ENCODE results near the gene ROS1. TPM values are rescaled to one million over a fixed set of nuclear protein-coding genes. Genes with fewer than 3 reads are reported as not detected.

Gene ROS1
- total RNA-seq, 8 experiments from 2014 or later = under 0.01 to 0.10 (median 0.09) TPM; not detected in 5

DNA sequence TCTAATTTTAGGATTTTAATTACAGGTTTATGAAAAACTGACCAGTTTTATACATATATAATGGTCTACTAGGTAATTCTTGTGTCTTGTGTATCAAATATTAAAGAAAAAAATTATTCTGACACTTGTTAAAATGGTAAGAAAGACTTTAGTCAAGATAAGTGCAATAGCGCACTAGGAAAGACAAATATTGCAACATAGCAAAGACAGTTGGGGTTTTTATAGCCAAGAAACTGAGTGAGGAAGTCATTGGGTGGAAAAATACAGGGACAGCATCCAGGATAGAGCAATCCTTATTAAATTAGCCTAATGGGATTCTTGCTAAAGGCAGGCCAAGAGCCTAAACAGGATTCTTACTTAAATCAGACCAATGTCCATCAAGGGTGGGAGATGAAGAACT is 71.1 kb downstream of the ROS1 start:
- Histone ChIP-seq H3K4me1 (replicated peaks in 1 of 2) (no peaks in the 10 kb centered on the region), H3K4me3 (no peak overlapping the region), H3K27ac (no peak overlapping the region)
- 86 to 100% (median 100%) methylated on average over 1 of the region's 1 CpG; no CpG with 5 or more reads in 1 of the 10 experiments for WGBS, 10 experiments
- in situ Hi-C loops (cut with MboI; ENCODE audit: low pct_unique_long_range_greater_than_20kb in 2 of 9, low sequenced_read_pairs in 9 of 9, unreplicated experiment in 9 of 9) = loop anchor here in 1 of 9 experiments (25.0 kb wide), 1 partner anchor 258 kb away; the partner anchor contains the start of gene GOPC
- no peak for ATAC-seq (replicated peaks in 6 of 8)

DNA sequence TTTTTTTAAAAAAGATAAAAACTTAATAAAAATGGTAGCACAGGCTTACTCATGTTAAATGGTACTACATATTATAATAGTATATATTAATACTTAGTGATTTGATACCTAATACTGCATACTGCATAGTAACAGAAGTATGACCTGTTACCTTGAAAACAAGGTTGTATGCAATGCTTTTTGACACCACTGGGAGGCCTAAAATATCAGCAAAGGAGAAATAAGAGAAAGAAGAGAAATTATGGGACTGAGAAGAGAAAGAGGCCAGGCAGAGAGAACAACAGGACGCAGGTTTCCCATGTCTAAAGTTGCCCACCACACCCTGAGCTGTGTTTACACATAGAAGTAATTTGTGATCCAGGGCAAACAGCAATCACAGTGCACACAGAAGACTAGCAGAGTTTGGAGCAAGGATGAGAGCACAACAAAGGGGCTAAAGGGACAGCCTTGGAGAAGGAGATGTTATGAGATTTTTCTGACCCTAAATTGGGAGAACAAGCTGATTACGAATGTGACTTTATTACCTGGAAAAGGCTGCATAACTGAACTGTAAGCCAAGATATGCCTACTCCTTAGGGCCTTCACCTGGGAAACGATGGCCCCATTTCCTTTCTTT is 73.2 kb downstream of the ROS1 start:
- WGBS, 10 experiments = 29 to 100% (median 77%) methylated on average over 2 to 3 of the region's 3 CpGs
- in situ Hi-C loops (cut with MboI; ENCODE audit: low pct_unique_long_range_greater_than_20kb in 2 of 9, low sequenced_read_pairs in 9 of 9, unreplicated experiment in 9 of 9) = loop anchor here in 1 of 9 experiments (25.0 kb wide), 1 partner anchor 260 kb away; the partner anchor contains the start of gene GOPC
- Histone ChIP-seq H3K4me1 (replicated peaks in 1 of 2) (no peaks in the 10 kb centered on the region), H3K4me3 (no peak overlapping the region), H3K27ac (no peak overlapping the region)
- peak in 2 of 8 experiments; percentile 24 to 27 for ATAC-seq (replicated peaks in 6 of 8)

DNA sequence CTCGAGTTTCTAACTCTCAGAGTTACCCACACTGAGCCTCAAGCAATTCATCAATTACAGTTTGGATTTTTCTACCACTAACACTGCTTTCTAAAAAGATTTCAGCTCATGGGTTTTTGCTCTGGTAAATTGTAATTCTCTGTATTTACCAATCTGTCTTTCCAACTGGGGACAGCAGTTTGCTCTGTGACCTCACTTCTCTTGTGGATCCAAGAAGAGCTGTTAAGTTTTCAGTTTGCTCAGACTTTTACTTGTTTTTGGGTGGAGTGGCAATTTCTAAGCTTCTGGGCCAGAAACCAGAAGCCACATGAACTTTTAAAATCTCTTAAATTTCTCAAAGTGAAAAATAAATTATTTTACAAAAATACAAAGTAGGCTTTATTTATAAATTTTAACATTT is 74.2 kb downstream of the ROS1 start:
- in situ Hi-C loops (cut with MboI; ENCODE audit: low pct_unique_long_range_greater_than_20kb in 2 of 9, low sequenced_read_pairs in 9 of 9, unreplicated experiment in 9 of 9) = loop anchor here in 1 of 9 experiments (25.0 kb wide), 1 partner anchor 261 kb away; the partner anchor contains the start of gene GOPC
- no peak for ATAC-seq (replicated peaks in 6 of 8)
- Histone ChIP-seq H3K27ac (no peak overlapping the region), H3K4me1 (replicated peaks in 1 of 2) (no peaks in the 10 kb centered on the region), H3K4me3 (no peak overlapping the region)
- WGBS, 10 experiments = 0 to 80% (median 20%) methylated on average over 1 of the region's 1 CpG; no CpG with 5 or more reads in 3 of the 10 experiments

DNA sequence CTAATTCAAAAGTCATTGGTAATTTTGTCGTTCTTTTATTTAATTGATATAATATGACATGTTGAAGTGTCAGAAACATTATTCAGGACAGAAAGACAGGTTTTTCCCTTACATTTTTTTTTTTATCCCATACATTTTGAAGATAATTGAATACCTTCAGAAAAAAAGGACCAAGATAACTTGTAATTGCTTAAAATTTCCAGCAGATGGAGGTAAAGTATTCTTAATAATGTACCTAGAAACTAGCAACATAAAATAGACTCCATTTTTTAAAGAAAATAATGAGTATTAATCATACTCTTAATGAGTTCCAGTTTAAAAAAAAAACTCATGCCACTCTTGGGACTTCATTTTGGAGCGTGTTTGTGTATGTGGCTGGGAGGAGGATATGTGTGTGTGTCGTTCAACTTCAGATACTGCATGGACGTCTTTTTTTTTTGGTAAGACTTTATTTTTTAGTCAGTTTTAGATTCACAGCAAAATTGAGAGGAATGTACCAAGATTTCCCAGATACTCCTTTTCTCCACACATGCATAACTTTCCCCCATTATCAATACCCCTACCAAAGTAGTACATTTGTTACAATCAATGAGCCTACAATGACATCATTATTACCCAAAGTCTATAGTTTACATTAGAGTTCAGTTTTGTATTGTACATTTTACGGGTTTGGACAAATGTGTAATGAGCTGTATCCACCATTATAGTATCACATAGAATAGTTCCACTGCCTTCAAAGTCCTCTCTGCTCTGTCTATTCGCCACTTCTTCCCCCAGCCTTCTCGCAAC is 79.4 kb downstream of the ROS1 start:
- WGBS, 10 experiments = 29 to 74% (median 60%) methylated on average over 4 to 7 of the region's 7 CpGs
- ATAC-seq (replicated peaks in 6 of 8) = no peak
- Histone ChIP-seq H3K4me1 (replicated peaks in 1 of 2) (no peaks in the 10 kb centered on the region), H3K27ac (no peak overlapping the region), H3K4me3 (no peak overlapping the region)
- in situ Hi-C loops (cut with MboI; ENCODE audit: low pct_unique_long_range_greater_than_20kb in 2 of 9, low sequenced_read_pairs in 9 of 9, unreplicated experiment in 9 of 9) = loop anchor here in 2 of 9 experiments (25.0 kb wide), 2 partner anchors 216 to 466 kb away; no protein-coding TSS in a partner anchor

DNA sequence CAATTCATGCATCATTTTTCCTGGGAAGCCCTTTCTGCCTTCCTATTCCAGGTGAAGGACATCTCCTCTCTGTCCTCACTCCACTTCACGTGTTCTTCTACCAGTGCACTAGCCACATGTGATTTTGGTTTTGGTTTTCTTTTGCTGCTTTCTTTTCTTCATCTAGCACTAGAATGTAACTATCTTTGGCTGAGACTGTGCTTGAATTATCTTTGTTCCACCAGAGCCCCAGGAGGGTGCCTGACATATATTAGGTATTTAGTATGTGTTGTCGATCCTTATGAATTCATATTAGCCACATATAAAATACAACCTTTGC is 80.5 kb downstream of the ROS1 start:
- in situ Hi-C loops (cut with MboI; ENCODE audit: low pct_unique_long_range_greater_than_20kb in 2 of 9, low sequenced_read_pairs in 9 of 9, unreplicated experiment in 9 of 9) = loop anchor here in 2 of 9 experiments (25.0 kb wide), 2 partner anchors 217 to 467 kb away; no protein-coding TSS in a partner anchor
- Histone ChIP-seq H3K27ac (no peak overlapping the region), H3K4me1 (replicated peaks in 1 of 2) (no peaks in the 10 kb centered on the region), H3K4me3 (no peak overlapping the region)
- 40 to 100% (median 69%) methylated on average over 1 to 2 of the region's 2 CpGs; no CpG with 5 or more reads in 4 of the 10 experiments for WGBS, 10 experiments
- ATAC-seq (replicated peaks in 6 of 8) = no peak

DNA sequence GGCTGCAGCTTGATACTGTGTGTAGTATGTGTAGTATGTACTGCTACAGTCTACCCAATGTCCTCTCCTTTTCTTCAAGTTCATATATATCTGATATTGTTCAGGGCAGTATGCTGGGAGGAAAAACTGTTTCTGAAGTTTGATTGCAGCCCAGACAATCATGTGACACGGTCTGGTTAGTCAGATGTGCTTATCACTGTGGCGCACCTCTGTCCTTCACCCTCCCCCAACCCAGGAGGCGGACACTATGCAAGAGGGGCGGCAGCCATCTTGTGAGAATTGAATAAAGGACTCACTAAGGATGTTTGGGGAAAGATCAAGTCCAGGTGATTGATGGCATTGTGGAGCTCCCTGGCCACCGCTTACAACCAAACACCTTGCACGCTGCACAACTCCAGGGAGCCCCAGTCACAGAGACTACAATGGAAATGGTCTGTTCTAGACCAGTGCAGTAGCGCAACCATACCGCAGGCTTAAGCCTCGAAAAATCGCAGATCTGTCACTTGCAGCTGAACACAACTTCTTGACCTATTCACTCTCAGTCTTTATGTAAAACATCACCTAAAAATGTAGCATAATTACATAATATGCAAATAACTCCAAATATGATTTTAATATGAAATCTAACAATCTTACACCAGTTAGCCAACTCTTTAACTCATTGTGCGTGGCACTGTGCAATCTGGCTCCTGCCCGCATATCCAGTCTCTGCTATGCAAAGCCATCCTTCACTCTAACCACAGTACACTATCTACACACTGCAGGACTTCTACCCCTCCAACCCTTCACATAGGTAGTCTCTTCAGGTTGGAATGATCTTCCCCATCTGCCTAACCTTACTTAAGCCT is 81.1 kb downstream of the ROS1 start:
- ATAC-seq (replicated peaks in 6 of 8) = no peak
- 10 to 100% (median 90%) methylated on average over 1 to 8 of the region's 12 CpGs; no CpG with 5 or more reads in 2 of the 10 experiments for WGBS, 10 experiments
- Histone ChIP-seq H3K4me1 (replicated peaks in 1 of 2) (no peaks in the 10 kb centered on the region), H3K4me3 (no peak overlapping the region), H3K27ac (no peak overlapping the region)
- in situ Hi-C loops (cut with MboI; ENCODE audit: low pct_unique_long_range_greater_than_20kb in 2 of 9, low sequenced_read_pairs in 9 of 9, unreplicated experiment in 9 of 9) = loop anchor here in 2 of 9 experiments (25.0 kb wide), 2 partner anchors 218 to 468 kb away; no protein-coding TSS in a partner anchor

DNA sequence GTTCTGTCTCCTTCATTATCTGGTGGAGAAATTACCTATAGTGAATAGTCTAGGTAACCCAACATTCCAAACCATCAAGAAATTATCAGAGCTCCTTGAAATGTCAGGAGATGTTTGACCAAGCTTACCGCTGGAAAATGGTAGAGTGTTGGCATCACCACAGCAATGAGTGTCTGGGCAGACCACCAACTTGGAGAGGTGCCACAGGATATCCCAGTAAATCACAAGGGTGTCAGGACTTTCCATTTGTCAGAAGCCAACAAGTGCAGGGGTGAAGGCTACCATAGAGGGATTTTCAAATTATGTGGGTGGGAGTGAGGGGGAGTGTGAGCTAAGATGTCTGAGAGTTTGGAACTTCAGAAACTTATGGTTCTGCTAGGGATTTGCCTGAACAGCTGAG is 87.2 kb downstream of the ROS1 start:
- WGBS, 10 experiments = 0 to 100% (median 100%) methylated on average over 1 of the region's 1 CpG; no CpG with 5 or more reads in 3 of the 10 experiments
- ATAC-seq (replicated peaks in 6 of 8) = no peak
- Histone ChIP-seq H3K4me1 (replicated peaks in 1 of 2) (no peaks in the 10 kb centered on the region), H3K27ac (no peak overlapping the region), H3K4me3 (no peak overlapping the region)
- in situ Hi-C loops (cut with MboI; ENCODE audit: low pct_unique_long_range_greater_than_20kb in 2 of 9, low sequenced_read_pairs in 9 of 9, unreplicated experiment in 9 of 9) = loop anchor here in 2 of 9 experiments (25.0 kb wide), 2 partner anchors 224 to 474 kb away; no protein-coding TSS in a partner anchor

DNA sequence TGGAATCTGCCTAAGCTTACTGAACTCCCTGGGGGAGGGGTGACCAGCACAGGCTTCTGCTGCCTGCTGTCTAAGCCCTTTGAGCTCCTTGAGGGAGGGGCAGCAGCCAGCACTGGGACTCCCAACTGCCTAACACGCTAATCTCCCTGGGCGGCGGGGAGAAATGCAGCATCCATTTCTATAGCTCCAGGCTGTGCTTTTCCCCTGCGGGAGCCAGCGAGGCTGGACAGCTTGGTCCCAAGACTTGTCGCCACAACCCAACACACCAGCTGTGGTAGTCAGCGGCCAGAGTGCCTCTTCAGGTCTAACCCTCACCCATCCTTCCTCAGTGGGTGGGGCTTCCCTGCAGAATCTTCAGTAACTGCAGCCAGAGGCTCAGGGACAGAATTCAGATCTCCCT is 95.8 kb downstream of the ROS1 start:
- no peak for ATAC-seq (replicated peaks in 6 of 8)
- Histone ChIP-seq H3K27ac (no peak overlapping the region), H3K4me3 (no peak overlapping the region), H3K4me1 (replicated peaks in 1 of 2) (no peaks in the 10 kb centered on the region)
- in situ Hi-C loops (cut with MboI; ENCODE audit: low pct_unique_long_range_greater_than_20kb in 2 of 9, low sequenced_read_pairs in 9 of 9, unreplicated experiment in 9 of 9) = loop anchor here in 2 of 9 experiments (25.0 kb wide), 2 partner anchors 232 to 482 kb away; no protein-coding TSS in a partner anchor
- 40 to 100% methylated on average over 1 to 5 of the region's 7 CpGs; no CpG with 5 or more reads in 8 of the 10 experiments for WGBS, 10 experiments

DNA sequence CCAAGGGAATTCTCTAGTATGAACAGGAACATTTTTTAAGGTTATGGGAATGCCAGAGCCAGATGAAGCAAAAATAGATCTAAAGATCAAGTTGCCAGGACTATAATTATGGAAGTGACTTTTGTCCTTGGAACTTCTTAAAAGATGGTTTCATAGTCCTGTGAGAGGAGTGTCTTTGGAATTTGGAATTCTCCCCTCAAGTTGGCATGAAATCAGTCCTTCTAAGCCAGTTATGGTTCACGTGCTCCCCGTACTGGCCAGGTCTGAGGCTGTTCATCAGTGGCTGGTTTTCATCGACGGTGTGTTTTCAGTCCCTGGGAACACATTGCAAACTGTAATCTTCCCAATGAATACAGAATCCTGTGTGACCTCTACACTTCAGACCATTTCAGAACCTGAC is 97.2 kb downstream of the ROS1 start:
- no peaks in the 10 kb centered on the region for H3K4me1 ChIP-seq (replicated peaks in 1 of 2)
- no peak overlapping the region for H3K27ac ChIP-seq
- 6 to 100% (median 91%) methylated on average over 3 to 4 of the region's 4 CpGs; no CpG with 5 or more reads in 3 of the 10 experiments for WGBS, 10 experiments
- no peak overlapping the region for H3K4me3 ChIP-seq
- in situ Hi-C loops (cut with MboI; ENCODE audit: low pct_unique_long_range_greater_than_20kb in 2 of 9, low sequenced_read_pairs in 9 of 9, unreplicated experiment in 9 of 9) = loop anchor here in 2 of 9 experiments (25.0 kb wide), 2 partner anchors 234 to 484 kb away; no protein-coding TSS in a partner anchor
- no peak for ATAC-seq (replicated peaks in 6 of 8)

DNA sequence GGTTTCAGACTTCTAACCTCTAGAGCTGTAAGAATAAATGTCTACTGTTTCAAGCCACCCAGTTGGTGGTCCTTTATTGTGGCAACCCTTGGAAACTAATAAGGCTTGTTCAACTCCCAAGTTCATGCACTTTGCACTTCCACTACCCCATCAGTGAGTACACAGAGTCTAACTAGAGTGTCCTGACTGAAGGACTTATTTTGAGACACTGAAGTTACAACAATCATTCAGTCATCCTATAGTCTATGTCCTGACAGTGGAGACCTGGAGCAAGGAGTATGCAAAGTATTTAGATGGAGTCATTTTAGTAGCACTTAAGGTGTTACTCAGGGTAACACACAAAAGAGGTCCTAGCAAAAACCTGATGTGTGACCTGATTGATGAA is 97.7 kb downstream of the ROS1 start:
- Histone ChIP-seq H3K4me3 (no peak overlapping the region), H3K4me1 (replicated peaks in 1 of 2) (no peaks in the 10 kb centered on the region), H3K27ac (no peak overlapping the region)
- in situ Hi-C loops (cut with MboI; ENCODE audit: low pct_unique_long_range_greater_than_20kb in 2 of 9, low sequenced_read_pairs in 9 of 9, unreplicated experiment in 9 of 9) = loop anchor here in 2 of 9 experiments (25.0 kb wide), 2 partner anchors 234 to 484 kb away; no protein-coding TSS in a partner anchor
- no peak for ATAC-seq (replicated peaks in 6 of 8)

DNA sequence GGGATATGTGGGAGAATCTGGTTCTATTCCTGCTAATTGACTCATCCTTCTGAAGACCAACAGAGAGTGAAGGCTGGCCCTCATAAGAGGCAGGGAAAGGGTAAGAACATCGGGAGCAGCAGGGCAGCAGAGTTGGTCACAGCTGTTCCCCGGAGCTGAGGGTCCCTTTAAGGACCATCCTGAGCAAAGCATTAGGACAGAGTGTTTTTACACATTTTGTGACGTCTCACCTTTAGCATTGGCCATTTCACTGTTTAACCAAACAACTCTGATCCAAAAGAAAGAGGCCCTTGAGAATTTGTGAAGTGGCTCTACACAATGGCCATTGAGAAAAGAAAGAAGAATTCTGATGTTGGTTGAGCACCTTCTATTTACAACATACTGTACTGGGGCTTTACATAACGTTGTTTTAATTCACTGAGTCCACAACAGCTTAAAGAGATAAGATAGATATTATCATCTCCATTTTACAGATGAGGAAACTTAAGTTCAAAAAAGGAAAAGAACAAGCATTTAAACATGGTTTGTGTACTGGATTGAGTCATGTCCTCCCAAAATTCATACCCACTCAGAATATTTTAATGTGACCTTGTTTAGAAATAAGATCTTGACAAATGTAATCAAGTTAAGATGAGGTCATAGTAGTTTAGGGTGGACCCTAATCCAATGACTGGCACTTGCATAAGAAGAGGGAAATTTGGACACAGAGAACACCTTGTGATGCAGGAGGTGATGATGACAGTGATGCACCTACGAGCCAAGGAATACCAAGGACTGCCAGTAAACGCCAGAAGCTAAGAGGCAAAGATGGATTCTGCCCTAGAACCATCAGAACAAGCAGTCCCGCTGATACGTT is 98.4 kb downstream of the ROS1 start:
- Histone ChIP-seq H3K4me3 (no peak overlapping the region), H3K4me1 (replicated peaks in 1 of 2) (peaks cover 0 to 4% of the 10 kb centered on the region in 2 donors), H3K27ac (no peak overlapping the region)
- in situ Hi-C loops (cut with MboI; ENCODE audit: low pct_unique_long_range_greater_than_20kb in 2 of 9, low sequenced_read_pairs in 9 of 9, unreplicated experiment in 9 of 9) = loop anchor here in 2 of 9 experiments (25.0 kb wide), 2 partner anchors 235 to 485 kb away; no protein-coding TSS in a partner anchor
- ATAC-seq (replicated peaks in 6 of 8) = no peak
- WGBS, 10 experiments = 0 to 100% (median 51%) methylated on average over 1 to 7 of the region's 8 CpGs

DNA sequence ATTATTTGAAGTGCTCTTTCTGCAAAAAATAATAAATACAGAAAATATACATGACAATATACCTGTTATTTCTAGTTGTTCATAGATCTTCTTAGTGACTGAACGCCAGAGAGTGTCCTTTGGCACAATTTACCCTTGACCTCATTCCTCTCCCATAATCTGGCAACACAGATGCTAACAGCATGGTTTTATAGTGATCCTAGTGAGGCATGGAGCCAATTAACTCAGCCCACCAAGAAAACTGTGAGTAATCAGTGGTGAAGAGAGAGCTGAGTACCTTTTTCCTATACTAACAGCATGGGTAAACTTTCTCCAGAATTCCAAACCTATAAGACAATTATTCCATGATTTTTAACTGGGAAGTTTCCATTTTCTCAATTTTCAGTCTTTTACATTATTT is 99.3 kb downstream of the ROS1 start:
- Histone ChIP-seq H3K4me3 (no peak overlapping the region), H3K4me1 (replicated peaks in 1 of 2) (peaks cover 0 to 5% of the 10 kb centered on the region in 2 donors), H3K27ac (no peak overlapping the region)
- WGBS, 10 experiments = 0 to 100% (median 36%) methylated on average over 1 of the region's 1 CpG; no CpG with 5 or more reads in 4 of the 10 experiments
- in situ Hi-C loops (cut with MboI; ENCODE audit: low pct_unique_long_range_greater_than_20kb in 2 of 9, low sequenced_read_pairs in 9 of 9, unreplicated experiment in 9 of 9) = loop anchor here in 2 of 9 experiments (25.0 kb wide), 2 partner anchors 236 to 486 kb away; no protein-coding TSS in a partner anchor
- no peak for ATAC-seq (replicated peaks in 6 of 8)

All from motor neuron (in vitro differentiated cells).